ENCODE data around the gene TMTC4. TPM values are rescaled to one million over a fixed set of nuclear protein-coding genes. Genes with fewer than 3 reads are reported as not detected.
A peak's percentile ranks its signal among the peaks of the same experiment; 100 is the strongest.

Gene TMTC4
- total RNA-seq, 6 donors from 2014 or later: 11.4 to 17.8 (median 14.5) TPM

GRCh38 chr13:100662468-100663211, 12.0 kb downstream of the TMTC4 start:
- Histone ChIP-seq H3K27ac (no peak overlapping the region), H3K9me3 (no peaks in the 10 kb centered on the region), H3K4me3 (no peak overlapping the region), H3K27me3 (no peaks in the 10 kb centered on the region), H3K4me1 (no peaks in the 10 kb centered on the region), H3K36me3 (peaks cover 0 to 73% (median 27%) of the 10 kb centered on the region in 4 donors)
- DNase-seq: peak in 1 of 2 donors; percentile 65
- TF ChIP-seq POLR2A (IDR thresholded peaks at IDR 0.05): no peak
- no peak for TF ChIP-seq POLR2AphosphoS5 (IDR thresholded peaks at IDR 0.05)
- TF ChIP-seq EP300 (IDR thresholded peaks at IDR 0.05): no peak
- TF ChIP-seq CTCF (IDR thresholded peaks at IDR 0.05): no peak
- no peak for ATAC-seq (ENCODE audit: low FRiP score in 2 of 2)
- 80 to 86% methylated on average over 24 of the region's 24 CpGs for WGBS, 2 donors

GRCh38 chr13:100660761-100661160, 13.8 kb downstream of the TMTC4 start:
- H3K36me3 ChIP-seq: peaks cover 0 to 75% (median 30%) of the 10 kb centered on the region in 4 donors
- WGBS, 2 donors: 85 to 93% methylated on average over 8 of the region's 8 CpGs

GRCh38 chr13:100659578-100659977, 15.0 kb downstream of the TMTC4 start:
- no peak overlapping the region for H3K27ac ChIP-seq
- H3K36me3 ChIP-seq: peaks cover 0 to 68% (median 30%) of the 10 kb centered on the region in 4 donors
- H3K4me1 ChIP-seq: no peaks in the 10 kb centered on the region
- ATAC-seq (ENCODE audit: low FRiP score in 2 of 2): no peak
- DNase-seq: no peak
- H3K27me3 ChIP-seq: no peaks in the 10 kb centered on the region
- H3K4me3 ChIP-seq: no peak overlapping the region
- no peaks in the 10 kb centered on the region for H3K9me3 ChIP-seq
- TF ChIP-seq EP300 (IDR thresholded peaks at IDR 0.05): no peak
- TF ChIP-seq POLR2A (IDR thresholded peaks at IDR 0.05): no peak
- TF ChIP-seq POLR2AphosphoS5 (IDR thresholded peaks at IDR 0.05): no peak
- WGBS, 2 donors: 96 to 99% methylated on average over 4 of the region's 4 CpGs

More at GRCh38 chr13:100660761-100661160, 13.8 kb downstream of the TMTC4 start:
- Histone ChIP-seq H3K4me1 (no peaks in the 10 kb centered on the region), H3K27me3 (no peaks in the 10 kb centered on the region), H3K27ac (no peak overlapping the region), H3K4me3 (no peak overlapping the region), H3K9me3 (no peaks in the 10 kb centered on the region)
- no peak for DNase-seq
- TF ChIP-seq EP300 (IDR thresholded peaks at IDR 0.05) (no peak), POLR2AphosphoS5 (IDR thresholded peaks at IDR 0.05) (no peak), POLR2A (IDR thresholded peaks at IDR 0.05) (no peak), CTCF (IDR thresholded peaks at IDR 0.05) (no peak)
- no peak for ATAC-seq (ENCODE audit: low FRiP score in 2 of 2)

- no peak for ATAC-seq (ENCODE audit: low FRiP score in 2 of 2)
- H3K4me3 ChIP-seq: no peak overlapping the region
- DNase-seq: no peak
- H3K4me1 ChIP-seq: no peaks in the 10 kb centered on the region
- WGBS, 2 donors: 20 to 71% methylated on average over 2 of the region's 2 CpGs
- no peaks in the 10 kb centered on the region for H3K9me3 ChIP-seq
- no peak overlapping the region for H3K27ac ChIP-seq
- TF ChIP-seq POLR2A (IDR thresholded peaks at IDR 0.05): no peak
- no peak for TF ChIP-seq POLR2AphosphoS5 (IDR thresholded peaks at IDR 0.05)
- TF ChIP-seq CTCF (IDR thresholded peaks at IDR 0.05): no peak
- TF ChIP-seq EP300 (IDR thresholded peaks at IDR 0.05): no peak
- H3K36me3 ChIP-seq: peaks cover 0 to 62% (median 26%) of the 10 kb centered on the region in 4 donors
- no peaks in the 10 kb centered on the region for H3K27me3 ChIP-seq
These were observed 16.2 kb downstream of the TMTC4 start for GRCh38 chr13:100658363-100658762.

GRCh38 chr13:100657881-100658315, 16.7 kb downstream of the TMTC4 start:
- Histone ChIP-seq H3K27me3 (no peaks in the 10 kb centered on the region), H3K27ac (no peak overlapping the region), H3K9me3 (no peaks in the 10 kb centered on the region), H3K4me3 (no peak overlapping the region), H3K4me1 (no peaks in the 10 kb centered on the region), H3K36me3 (peaks cover 0 to 62% (median 26%) of the 10 kb centered on the region in 4 donors)
- ATAC-seq (ENCODE audit: low FRiP score in 2 of 2) (no peak), DNase-seq (no peak)
- TF ChIP-seq POLR2AphosphoS5 (IDR thresholded peaks at IDR 0.05) (no peak), POLR2A (IDR thresholded peaks at IDR 0.05) (no peak), CTCF (IDR thresholded peaks at IDR 0.05) (no peak), EP300 (IDR thresholded peaks at IDR 0.05) (no peak)
- WGBS, 2 donors: 89 to 90% methylated on average over 5 of the region's 5 CpGs

Data from upper lobe of left lung (tissue), 6 donors.